DMS79 (cell line): Measurements from ENCODE around the gene U2AF2.

Source experiments
- DNase-seq: peaks from one replicate; lab custom pipeline; 2025; lab: John Stamatoyannopoulos, UW

U2AF2 gene

GRCh38 chr19:55675661-55676354 lies 21.0 kb downstream of the U2AF2 start:
- no peak for DNase-seq

DNA sequence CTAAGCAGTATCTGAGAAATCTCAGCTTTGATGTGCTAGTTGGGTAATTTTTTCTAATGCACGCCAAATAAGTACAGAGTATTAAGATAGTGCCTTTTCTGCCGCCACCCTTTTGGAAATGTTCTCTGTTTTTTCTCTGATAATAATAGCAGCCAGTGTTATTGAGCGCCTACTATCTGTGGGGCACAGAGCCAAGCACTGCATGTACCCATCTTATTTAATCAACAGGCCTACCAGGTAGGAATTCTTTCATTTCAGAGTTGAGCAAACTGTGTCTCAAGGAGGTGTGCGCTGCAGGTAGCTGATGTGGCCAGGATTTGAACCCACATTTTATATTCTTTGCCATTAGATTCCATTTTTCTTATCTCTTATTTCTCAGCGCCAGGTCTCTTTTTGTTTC lies 21.5 kb downstream of the U2AF2 start:
- no peak for DNase-seq

DNA sequence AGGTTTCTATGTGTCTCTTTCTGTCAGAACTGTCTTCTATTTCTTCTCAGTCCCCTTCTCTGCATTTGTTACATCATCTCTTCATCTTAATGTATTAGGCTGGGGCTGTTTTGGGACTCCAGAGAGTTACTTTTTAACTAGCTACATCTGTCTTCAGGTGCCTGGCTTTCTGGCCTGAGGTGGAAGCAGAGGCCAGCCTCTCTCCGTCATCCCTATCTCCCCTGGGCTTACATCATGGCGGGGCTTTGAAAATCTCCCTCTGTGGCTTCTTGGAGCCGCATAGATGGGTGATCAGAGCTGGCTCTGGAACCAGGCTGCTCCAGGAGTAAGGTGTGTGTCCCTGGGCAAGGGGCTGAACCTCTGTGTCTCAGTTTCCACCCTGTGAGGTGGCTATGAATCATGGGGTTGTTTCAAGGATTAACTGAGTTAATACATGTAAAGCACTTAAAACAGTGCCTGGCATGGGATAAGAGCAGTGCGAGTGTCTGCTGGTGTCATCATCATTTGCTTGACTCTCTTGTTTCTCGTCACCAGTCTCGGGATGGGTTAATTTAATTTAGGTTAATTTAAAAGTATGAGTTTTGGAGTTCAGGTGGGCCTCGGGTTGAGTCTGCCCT lies 22.2 kb downstream of the U2AF2 start:
- DNase-seq, result no peak

- no peak for DNase-seq
Observed at GRCh38 chr19:55677572-55678028, 22.8 kb downstream of the U2AF2 start.

GRCh38 chr19:55678121-55678671 lies 23.4 kb downstream of the U2AF2 start:
- no peak for DNase-seq

GRCh38 chr19:55679343-55680257 lies 24.8 kb downstream of the U2AF2 start:
- no peak for DNase-seq

DNA sequence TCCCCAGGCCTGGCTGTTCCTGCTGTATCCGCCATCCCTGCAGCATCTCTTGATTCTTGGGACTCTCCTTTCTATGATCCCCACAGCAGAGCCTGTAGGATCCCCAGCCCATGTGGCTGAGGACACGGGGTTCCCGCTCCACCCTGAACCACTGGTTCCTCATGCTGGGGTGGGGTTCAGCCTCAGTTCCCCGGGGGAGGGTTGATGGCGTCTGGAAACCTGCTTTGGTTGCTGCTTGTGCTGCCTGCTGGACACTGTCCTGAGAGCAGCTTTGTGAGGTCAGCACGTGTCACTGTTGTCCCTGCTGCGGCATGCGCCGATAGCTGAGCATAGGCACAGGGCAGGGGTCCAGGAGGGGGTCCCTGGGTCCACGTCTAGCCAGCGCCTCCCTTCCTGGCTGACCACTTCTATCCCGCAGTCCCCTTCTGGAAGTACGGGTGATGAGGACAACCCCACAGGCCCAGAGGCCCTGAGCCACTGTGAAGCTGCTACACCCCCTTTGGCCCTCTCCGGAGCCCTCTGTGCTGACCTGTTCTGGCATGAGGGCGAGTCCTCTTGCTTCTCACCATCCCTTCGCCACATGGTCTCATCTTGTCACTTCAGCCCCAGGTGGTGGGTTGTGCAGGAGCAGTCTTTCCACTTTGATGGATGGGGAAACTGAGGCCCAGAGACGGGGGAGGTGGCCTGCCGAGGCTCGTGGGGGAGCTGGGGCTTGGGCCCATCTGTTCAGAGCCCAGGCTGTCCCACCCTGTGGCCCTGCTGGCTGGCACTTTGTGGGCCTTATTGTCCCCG lies 25.7 kb downstream of the U2AF2 start:
- no peak for DNase-seq

DNA sequence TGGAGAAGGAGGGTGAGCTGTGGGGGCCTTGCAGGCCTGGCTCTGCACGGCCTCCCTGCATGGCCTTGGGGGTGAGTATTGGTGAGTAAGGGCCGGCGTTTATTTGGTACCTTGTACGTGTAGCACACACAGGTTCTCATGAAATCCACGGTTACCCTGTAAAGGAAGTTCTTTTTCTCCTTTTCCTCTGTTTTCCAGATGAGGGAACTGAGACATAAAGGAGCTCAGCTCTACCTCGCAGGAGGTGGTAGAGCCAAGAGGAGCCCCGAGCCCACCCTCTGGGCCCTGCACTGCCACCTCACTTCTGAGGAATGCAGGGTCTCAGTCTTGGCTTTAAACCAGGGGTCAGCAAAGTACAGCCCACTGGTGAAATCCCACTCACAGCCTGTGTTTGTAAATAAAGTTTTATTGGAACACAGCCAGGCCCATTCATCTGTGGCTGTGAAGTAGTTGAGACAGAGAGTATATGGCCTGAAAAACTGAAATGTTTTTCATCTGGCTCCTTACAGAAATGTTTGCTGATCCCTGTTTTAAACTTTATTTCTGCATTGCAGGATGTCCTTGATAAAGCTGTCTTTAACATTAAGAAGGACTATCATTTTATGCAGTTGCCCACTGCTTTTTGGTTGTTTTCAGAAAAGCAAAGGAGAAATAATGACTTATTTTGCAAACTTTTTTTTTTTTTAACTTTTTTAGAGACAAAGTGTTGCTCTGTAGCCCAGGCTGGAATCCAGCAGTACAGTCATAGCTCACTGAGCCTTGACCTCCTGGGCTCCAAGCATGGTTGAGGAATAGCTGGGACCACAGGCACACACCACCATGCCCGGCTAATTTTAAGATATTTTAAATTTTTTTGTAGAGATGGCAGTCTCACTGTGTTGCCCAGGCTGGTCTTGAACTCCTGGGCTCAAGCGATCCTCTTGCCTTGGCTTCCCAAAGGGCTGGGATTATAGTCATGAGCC lies 26.6 kb downstream of the U2AF2 start:
- DNase-seq, result no peak

- no peak for DNase-seq
Observed at GRCh38 chr19:55683449-55684261, 28.8 kb downstream of the U2AF2 start.

DNA sequence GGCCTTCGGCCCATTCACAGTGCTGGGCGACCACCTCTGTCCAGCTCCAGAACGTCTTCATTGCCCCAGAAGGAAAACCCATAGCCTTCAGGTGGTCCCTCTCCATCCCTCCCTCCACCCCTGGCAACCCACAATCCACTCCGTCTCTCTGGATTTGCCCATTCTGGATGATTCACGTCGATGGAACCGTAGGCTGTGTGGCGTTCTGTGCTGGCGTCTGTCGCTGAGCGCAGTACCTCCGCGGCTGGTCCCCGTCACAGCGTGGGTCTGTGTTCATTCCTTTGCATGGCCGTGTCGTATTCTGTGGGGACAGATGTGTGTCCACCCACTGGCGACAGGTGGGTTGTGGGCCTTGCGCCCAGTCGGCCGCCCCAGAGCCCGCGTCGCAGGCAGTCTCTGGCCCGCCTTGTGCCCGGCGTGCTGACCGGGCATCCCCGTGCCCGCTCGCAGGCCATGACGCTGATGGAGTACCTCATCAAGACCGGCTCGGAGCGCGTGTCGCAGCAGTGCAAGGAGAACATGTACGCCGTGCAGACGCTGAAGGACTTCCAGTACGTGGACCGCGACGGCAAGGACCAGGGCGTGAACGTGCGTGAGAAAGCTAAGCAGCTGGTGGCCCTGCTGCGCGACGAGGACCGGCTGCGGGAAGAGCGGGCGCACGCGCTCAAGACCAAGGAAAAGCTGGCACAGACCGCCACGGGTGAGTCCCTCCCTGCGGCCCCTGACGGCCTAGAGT lies 30.3 kb downstream of the U2AF2 start:
- no peak for DNase-seq

DNA sequence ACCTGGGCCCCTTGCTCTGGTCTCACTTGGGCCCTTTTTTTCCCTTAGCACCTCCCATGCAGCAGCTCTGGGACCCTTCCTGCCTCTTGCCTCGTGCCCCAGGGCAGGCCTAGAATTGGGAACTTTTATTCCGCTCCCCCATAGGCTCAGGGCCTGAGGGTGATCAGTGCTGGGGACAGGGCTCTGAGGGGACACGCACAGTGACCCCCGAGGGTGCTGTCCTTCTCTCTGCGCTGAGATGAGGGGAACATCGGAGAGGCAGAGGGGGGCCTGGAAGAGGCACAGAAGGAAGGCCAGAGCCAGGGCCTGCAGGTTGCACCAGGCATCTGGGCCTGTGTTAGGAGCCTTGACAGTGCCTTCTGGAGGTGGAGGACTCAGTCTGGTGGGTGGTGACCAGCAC lies 30.9 kb downstream of the U2AF2 start:
- DNase-seq, result no peak

GRCh38 chr19:55686311-55687050 lies 31.6 kb downstream of the U2AF2 start:
- DNase-seq, result no peak

DNA sequence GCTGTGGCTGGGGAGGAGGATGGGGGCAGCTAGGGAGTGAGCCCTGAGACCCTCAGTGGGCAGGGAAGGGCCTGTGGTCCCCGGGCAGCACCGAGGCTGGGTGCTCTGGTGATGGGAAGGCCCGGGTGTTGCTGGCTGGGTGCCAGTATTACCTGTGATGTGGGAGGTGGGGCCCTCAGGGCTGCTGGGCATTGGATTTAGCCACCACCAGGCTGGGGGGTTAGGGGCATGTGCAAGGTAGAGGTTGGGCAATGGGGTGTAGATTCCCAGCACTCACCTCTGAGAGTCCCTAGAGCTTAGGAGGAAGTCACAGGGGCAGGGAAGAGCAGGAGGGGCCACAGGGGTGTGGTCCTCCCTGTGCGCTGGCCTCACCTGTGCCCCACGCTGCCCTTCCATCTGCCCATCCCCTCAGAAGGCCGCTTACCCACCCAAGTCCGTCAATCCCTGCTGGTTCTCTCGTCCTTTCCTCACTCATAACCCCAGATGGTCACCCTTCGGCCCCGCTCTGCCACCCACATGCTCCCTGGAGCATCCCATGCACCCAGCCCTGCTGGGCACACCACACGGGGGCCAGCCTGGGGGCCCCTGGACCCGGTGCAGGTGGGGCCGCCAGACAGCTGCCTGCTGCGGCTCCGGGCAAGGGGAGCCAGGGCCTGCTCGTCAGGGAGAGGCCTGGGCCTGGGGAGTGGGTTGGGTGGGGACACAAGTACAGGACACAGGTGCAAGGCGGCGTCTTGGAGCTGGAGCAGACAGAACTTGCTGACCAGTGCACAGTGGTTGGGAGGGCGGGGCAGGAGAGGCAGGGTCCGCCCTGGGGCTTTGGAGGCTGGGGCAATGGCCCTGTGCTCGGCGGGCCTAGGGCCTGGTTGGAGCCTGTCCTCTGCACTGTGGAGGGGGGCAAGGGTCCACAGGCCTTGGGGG lies 32.7 kb downstream of the U2AF2 start:
- DNase-seq, result no peak

DNA sequence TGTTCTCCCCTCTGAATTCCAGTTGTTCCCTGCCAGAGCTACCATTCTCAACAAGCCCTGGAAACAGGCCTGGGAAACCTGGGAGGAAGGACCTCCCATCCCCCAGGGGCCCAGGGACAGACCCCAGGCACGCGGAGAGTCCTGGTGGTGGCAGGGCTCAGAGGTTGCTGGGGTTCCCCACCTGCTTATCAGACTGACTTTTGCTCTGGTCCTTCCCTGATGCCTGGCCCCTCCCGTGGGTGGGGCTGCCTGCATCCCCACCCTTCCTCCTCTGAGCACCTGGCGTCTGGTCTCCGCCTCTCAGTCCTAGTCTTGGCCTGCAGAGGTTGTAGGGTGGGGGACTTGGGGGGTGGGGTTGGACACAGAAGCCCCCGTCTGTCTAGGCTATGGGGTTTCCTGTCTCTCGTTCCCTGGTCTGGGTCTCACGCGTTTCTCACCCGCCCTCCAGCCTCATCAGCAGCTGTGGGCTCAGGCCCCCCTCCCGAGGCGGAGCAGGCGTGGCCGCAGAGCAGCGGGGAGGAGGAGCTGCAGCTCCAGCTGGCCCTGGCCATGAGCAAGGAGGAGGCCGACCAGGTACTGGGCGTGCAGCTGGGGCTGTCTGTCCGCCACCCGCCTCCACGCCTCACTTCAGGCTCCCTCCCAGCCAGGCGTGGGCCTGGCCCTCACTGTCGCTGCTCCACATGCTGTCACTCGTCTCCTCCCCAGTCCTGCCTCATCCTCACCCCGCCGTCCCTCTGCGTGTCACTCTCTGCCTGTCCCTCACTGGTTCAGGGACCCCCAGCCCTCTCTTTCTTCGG lies 33.8 kb downstream of the U2AF2 start:
- no peak for DNase-seq

GRCh38 chr19:55689411-55690108 lies 34.7 kb downstream of the U2AF2 start:
- DNase-seq, result no peak
